Ramos (cell line): ENCODE measurements around the gene RASGRP2.

Experiments used
- in situ Hi-C: fragments of 300-500 bp; cut with MboI; formaldehyde crosslinking; loops from one replicate; pipeline ENCODE4 v1.14.3; 2022; ENCODE audit warnings: low sequenced_read_pairs; ENCODE audit not compliant: unreplicated experiment

Gene RASGRP2

GRCh38 chr11:64758330-64759079 lies 14.6 kb upstream of the RASGRP2 start:
- in situ Hi-C loops, result no loop called here

GRCh38 chr11:64757549-64758329 lies 13.8 kb upstream of the RASGRP2 start:
- in situ Hi-C loops, result no loop called here

- in situ Hi-C loops, result no loop called here
Observed at GRCh38 chr11:64755681-64756361, 11.9 kb upstream of the RASGRP2 start.

GRCh38 chr11:64754919-64755662 lies 11.1 kb upstream of the RASGRP2 start:
- in situ Hi-C loops, result no loop called here

- in situ Hi-C loops, result no loop called here
Observed at GRCh38 chr11:64754124-64754918, 10.4 kb upstream of the RASGRP2 start.

GRCh38 chr11:64753380-64754123 lies 9.6 kb upstream of the RASGRP2 start:
- in situ Hi-C loops, result no loop called here

GRCh38 chr11:64753019-64753379 lies 9.1 kb upstream of the RASGRP2 start:
- in situ Hi-C loops, result no loop called here

GRCh38 chr11:64752175-64752970 lies 8.4 kb upstream of the RASGRP2 start:
- in situ Hi-C loops, result no loop called here

- in situ Hi-C loops, result no loop called here
Observed at GRCh38 chr11:64751580-64751979, 7.6 kb upstream of the RASGRP2 start.

- in situ Hi-C loops, result no loop called here
Observed at GRCh38 chr11:64751136-64751535, 7.2 kb upstream of the RASGRP2 start.

- in situ Hi-C loops, result no loop called here
Observed at GRCh38 chr11:64750361-64751054, 6.6 kb upstream of the RASGRP2 start.

GRCh38 chr11:64747961-64748665 lies 4.2 kb upstream of the RASGRP2 start:
- in situ Hi-C loops, result no loop called here

GRCh38 chr11:64746486-64746885 lies 2.5 kb upstream of the RASGRP2 start:
- in situ Hi-C loops, result no loop called here

- in situ Hi-C loops, result no loop called here
Observed at GRCh38 chr11:64745521-64746328, 1.8 kb upstream of the RASGRP2 start.

GRCh38 chr11:64745189-64745520 lies 1.2 kb upstream of the RASGRP2 start:
- in situ Hi-C loops, result no loop called here

GRCh38 chr11:64744544-64745188 lies 724 bp upstream of the RASGRP2 start:
- in situ Hi-C loops, result no loop called here
